OCI-LY3 (cell line): ENCODE data around the gene IGFL1.

Source experiments
- EZH2phosphoT487 ChIP-seq: fragments of 200-600 bp; shearing (Covaris generic); IDR thresholded peaks from 2 replicates; pipeline ENCODE4 v1.6.1; 2018; ENCODE audit warnings: antibody characterized with exemption, mixed run types, low read depth
- TF ChIP-seq, protein P1 (sequence below): fragments of 200-600, 300-600 bp; sonication (generic); IDR thresholded peaks from 2 replicates; pipeline ENCODE4 v1.5.1; 2014; ENCODE audit warnings: antibody characterized with exemption, low read length, low read depth

DNA sequence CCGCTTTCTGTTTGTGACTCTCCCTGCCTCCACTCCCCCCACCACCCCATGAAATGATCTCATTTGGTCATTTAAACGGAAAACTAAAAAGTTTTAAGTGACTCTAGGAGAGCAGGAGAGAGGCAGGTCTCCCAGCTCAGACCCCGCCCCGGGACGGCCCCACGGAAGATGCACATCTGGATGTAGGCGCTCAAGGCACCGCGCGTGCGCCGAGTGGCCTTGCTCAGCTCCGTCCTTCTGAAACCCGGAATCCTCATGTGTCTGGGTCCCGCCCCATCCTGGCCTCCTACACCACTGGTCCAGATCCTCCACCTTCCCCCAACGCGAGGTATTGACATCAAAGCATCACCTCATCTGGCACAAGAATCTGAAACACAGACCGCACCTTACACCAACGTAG lies 15.7 kb upstream of the IGFL1 start:
- TF ChIP-seq, protein P1, sequence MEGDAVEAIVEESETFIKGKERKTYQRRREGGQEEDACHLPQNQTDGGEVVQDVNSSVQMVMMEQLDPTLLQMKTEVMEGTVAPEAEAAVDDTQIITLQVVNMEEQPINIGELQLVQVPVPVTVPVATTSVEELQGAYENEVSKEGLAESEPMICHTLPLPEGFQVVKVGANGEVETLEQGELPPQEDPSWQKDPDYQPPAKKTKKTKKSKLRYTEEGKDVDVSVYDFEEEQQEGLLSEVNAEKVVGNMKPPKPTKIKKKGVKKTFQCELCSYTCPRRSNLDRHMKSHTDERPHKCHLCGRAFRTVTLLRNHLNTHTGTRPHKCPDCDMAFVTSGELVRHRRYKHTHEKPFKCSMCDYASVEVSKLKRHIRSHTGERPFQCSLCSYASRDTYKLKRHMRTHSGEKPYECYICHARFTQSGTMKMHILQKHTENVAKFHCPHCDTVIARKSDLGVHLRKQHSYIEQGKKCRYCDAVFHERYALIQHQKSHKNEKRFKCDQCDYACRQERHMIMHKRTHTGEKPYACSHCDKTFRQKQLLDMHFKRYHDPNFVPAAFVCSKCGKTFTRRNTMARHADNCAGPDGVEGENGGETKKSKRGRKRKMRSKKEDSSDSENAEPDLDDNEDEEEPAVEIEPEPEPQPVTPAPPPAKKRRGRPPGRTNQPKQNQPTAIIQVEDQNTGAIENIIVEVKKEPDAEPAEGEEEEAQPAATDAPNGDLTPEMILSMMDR = no peak
- no peak for TF ChIP-seq EZH2phosphoT487
